ENCODE results near the gene NAGLU.

DNA sequence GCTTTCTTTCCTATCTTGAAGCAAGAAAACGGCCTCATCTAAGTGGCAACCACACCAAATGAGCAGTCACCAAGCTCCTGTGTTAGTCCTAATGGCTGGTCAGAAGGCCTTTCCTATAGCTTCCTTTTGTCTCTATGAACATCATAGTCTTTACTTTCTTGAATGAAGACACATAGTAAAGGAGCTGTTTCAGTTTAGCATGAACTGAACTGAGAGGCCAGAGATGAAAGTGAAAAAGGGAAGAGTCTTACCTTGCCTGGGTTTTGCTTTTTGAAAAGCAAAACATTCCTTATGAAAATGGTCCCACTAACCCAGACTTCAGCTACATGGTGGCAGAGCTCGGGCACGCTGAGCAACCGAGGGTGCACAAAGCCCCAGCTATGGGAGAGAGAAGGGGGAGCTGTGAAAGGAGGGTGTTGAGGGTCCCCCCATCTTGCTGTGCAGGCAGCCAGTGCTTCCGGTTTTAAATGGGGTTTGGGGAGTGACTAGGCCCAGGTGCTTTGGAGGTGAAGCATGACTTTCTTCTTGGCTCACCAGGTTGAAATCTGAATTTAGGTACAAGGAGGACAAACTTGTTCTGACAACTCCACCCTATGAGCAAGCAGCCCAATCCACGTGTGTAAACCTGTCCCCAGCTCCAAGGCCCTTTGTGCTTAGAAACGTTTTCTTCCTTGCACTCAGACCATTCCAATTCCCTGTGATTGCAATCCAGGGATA, 50.6 kb downstream of the NAGLU start:
- TF ChIP-seq, protein P1, sequence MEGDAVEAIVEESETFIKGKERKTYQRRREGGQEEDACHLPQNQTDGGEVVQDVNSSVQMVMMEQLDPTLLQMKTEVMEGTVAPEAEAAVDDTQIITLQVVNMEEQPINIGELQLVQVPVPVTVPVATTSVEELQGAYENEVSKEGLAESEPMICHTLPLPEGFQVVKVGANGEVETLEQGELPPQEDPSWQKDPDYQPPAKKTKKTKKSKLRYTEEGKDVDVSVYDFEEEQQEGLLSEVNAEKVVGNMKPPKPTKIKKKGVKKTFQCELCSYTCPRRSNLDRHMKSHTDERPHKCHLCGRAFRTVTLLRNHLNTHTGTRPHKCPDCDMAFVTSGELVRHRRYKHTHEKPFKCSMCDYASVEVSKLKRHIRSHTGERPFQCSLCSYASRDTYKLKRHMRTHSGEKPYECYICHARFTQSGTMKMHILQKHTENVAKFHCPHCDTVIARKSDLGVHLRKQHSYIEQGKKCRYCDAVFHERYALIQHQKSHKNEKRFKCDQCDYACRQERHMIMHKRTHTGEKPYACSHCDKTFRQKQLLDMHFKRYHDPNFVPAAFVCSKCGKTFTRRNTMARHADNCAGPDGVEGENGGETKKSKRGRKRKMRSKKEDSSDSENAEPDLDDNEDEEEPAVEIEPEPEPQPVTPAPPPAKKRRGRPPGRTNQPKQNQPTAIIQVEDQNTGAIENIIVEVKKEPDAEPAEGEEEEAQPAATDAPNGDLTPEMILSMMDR (IDR thresholded peaks at IDR 0.05; ENCODE audit: low read depth, low read length, poor library complexity, severe bottlenecking), result no peak
- no peak for TF ChIP-seq EZH2phosphoT487 (IDR thresholded peaks at IDR 0.05; ENCODE audit: borderline replicate concordance, low read length)

Measured in DOHH2 (cell line).